Measurements from ENCODE around the gene GTF2H4.

The GTF2H4 gene

DNA sequence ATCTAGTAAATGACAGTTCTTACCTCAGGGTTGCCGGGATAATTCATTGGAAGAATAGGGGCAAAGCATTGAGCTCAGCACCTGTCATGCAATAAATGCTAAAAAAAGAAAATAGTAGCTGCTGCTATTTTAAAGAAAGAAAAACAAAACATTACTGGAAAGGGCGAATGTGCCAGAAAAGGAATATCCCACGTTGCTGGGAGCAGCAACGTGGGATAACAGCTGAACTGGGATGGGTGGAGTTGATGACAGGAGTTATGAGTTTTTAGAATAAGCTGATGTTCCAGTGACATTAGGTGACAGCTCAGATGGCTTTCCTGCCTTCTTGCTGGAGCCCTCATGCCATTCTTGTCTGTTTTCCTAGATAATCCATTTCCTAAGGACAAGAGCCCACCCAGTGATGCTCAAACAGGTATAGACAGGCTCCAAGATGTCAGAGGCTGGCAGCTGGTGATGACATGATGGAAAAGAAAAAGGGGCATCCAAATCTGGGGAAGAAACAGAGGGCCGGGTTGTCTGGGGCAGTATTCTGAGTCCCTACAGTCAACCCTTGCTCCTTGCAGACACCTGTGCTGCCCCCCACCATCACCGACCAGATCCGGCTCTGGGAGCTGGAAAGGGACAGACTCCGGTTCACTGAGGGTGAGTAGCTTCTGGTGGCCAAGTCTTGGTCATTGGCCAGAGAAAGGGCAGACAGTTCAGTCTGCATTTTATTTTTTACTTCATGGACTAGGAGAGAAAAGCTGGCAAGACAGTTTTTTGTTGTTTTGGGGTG is 4.9 kb downstream of the GTF2H4 start:
- Histone ChIP-seq H3F3A (ENCODE audit: insufficient read depth) (peaks cover 8% of the 10 kb centered on the region), H3K27ac (ENCODE audit: low read depth, low read length) (no peak overlapping the region), H2AFZ (ENCODE audit: low read depth, low read length, severe bottlenecking) (no peak overlapping the region), H3K9me2 (replicated peaks; ENCODE audit: insufficient read depth, low read length) (no peaks in the 10 kb centered on the region), H3K9me3 (ENCODE audit: insufficient read depth, low read length) (no peaks in the 10 kb centered on the region), H3K4me3 (ENCODE audit: insufficient read depth, low read length, poor library complexity, severe bottlenecking) (no peak overlapping the region), H3K36me3 (ENCODE audit: low read length) (peaks cover 4% of the 10 kb centered on the region; the same call in 1 of the 2 replicates), H3K27me3 (ENCODE audit: low read length) (no peaks in the 10 kb centered on the region), H3K79me2 (ENCODE audit: insufficient read depth, low read length) (peaks cover 24% of the 10 kb centered on the region), H3K9ac (ENCODE audit: low read length) (no peak overlapping the region), H4K20me1 (ENCODE audit: low read depth, low read length) (no peaks in the 10 kb centered on the region), H3K4me2 (ENCODE audit: low read depth, low read length, poor library complexity, severe bottlenecking) (no peak overlapping the region)
- TF ChIP-seq EZH2phosphoT487 (conservative IDR thresholded peaks at IDR 0.05; ENCODE audit: low read length) (no peak), CTCF (IDR thresholded peaks at IDR 0.05; ENCODE audit: insufficient read depth, low read length, poor library complexity, severe bottlenecking) (no peak)

GRCh38 chr6:30913721-30914075 is 5.7 kb downstream of the GTF2H4 start:
- Histone ChIP-seq H3K36me3 (ENCODE audit: low read length) (peaks cover 4% of the 10 kb centered on the region; the same call in 1 of the 2 replicates), H3K9me2 (replicated peaks; ENCODE audit: insufficient read depth, low read length) (no peaks in the 10 kb centered on the region), H3K27me3 (ENCODE audit: low read length) (no peaks in the 10 kb centered on the region), H3K4me3 (ENCODE audit: insufficient read depth, low read length, poor library complexity, severe bottlenecking) (peak overlapping the region; percentile 71), H3K9ac (ENCODE audit: low read length) (peak overlapping the region; percentile 77), H3K79me2 (ENCODE audit: insufficient read depth, low read length) (peaks cover 18% of the 10 kb centered on the region), H4K20me1 (ENCODE audit: low read depth, low read length) (no peaks in the 10 kb centered on the region), H3F3A (ENCODE audit: insufficient read depth) (peaks cover 8% of the 10 kb centered on the region), H3K4me2 (ENCODE audit: low read depth, low read length, poor library complexity, severe bottlenecking) (peak overlapping the region; percentile 81), H3K9me3 (ENCODE audit: insufficient read depth, low read length) (no peaks in the 10 kb centered on the region), H2AFZ (ENCODE audit: low read depth, low read length, severe bottlenecking) (peak overlapping the region; percentile 50), H3K27ac (ENCODE audit: low read depth, low read length) (no peak overlapping the region)
- no peak for TF ChIP-seq CTCF (IDR thresholded peaks at IDR 0.05; ENCODE audit: insufficient read depth, low read length, poor library complexity, severe bottlenecking)
- TF ChIP-seq EZH2phosphoT487 (conservative IDR thresholded peaks at IDR 0.05; ENCODE audit: low read length) = no peak

DNA sequence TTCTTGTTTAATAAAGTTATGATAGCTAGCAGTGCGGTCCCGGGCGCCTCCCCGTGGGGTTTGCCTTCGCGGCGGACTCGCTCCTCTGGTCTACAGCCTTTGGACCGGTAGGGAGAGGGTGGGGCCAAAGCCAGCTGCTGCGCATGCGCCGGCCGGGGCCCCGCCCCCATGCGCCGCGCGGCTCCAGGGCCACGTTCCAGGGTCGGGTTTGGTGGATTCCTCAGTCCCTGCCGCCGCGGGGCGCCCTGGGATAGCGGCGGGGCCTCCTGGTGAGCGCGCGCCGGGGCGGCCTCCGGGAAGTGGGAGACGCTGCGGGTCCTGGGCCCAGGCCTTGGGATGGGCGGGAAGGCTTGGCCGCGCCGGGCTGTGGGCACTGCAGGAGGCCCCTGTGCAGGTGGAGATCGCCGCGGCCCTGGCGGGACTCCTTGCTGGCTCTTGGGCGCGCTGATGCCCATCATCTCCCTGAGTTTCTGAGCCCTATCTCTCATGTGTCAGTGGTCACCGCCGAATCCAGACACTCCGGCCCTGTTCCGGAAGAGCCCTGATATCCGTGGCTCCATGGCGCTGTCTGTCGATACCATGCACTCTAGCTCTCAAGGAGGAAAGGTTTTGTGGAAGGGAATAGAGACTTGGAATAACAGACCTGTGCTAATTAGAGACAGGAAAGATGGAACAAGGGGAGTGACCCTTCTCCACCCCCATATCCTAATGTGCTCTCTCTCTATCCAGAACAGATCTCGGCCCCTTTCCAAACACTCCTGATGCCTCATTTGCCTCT is 6.3 kb downstream of the GTF2H4 start, which contains the start of gene VARS2:
Gene VARS2, plus strand, starts transcription at position 163 of the 778 bp plus-strand sequence. Its CDS starts 599 bp downstream, at position 762.
- H3K27me3 ChIP-seq (ENCODE audit: low read length) = no peaks in the 10 kb centered on the region
- no peaks in the 10 kb centered on the region for H3K9me2 ChIP-seq (replicated peaks; ENCODE audit: insufficient read depth, low read length)
- H3K4me2 ChIP-seq (ENCODE audit: low read depth, low read length, poor library complexity, severe bottlenecking) = peak within 1 kb of the TSS; percentile 81
- H3K4me3 ChIP-seq (ENCODE audit: insufficient read depth, low read length, poor library complexity, severe bottlenecking) = peak within 1 kb of the TSS; percentile 71
- peak within 1 kb of the TSS; percentile 50 for H2AFZ ChIP-seq (ENCODE audit: low read depth, low read length, severe bottlenecking)
- H3F3A ChIP-seq (ENCODE audit: insufficient read depth) = peaks cover 8% of the 10 kb centered on the region
- H3K9me3 ChIP-seq (ENCODE audit: insufficient read depth, low read length) = no peaks in the 10 kb centered on the region
- H3K27ac ChIP-seq (ENCODE audit: low read depth, low read length) = peak within 1 kb of the TSS; percentile 55
- peak within 1 kb of the TSS; percentile 77 for H3K9ac ChIP-seq (ENCODE audit: low read length)
- H4K20me1 ChIP-seq (ENCODE audit: low read depth, low read length) = no peaks in the 10 kb centered on the region
- H3K79me2 ChIP-seq (ENCODE audit: insufficient read depth, low read length) = peaks cover 12% of the 10 kb centered on the region; the same call in 1 of the 2 replicates
- peaks cover 4% of the 10 kb centered on the region; the same call in 1 of the 2 replicates for H3K36me3 ChIP-seq (ENCODE audit: low read length)
- peak; percentile 17 for TF ChIP-seq CTCF (IDR thresholded peaks at IDR 0.05; ENCODE audit: insufficient read depth, low read length, poor library complexity, severe bottlenecking)
- TF ChIP-seq EZH2phosphoT487 (conservative IDR thresholded peaks at IDR 0.05; ENCODE audit: low read length) = no peak

All from SU-DHL-6 (cell line).